Activated CD4-positive, alpha-beta T cell treated with anti-CD3 and anti-CD28 coated beads for 4 hours (primary cell): Measurements from ENCODE around the gene NR2F1.

Experiments used
- DNase-seq, 2 donors: peaks; one replicate each; pipeline ENCODE4 v3.0.0-alpha.2; 2020

NR2F1 gene

GRCh38 chr5:93591323-93591945, 8.4 kb downstream of the NR2F1 start:
- no peak for DNase-seq

DNA sequence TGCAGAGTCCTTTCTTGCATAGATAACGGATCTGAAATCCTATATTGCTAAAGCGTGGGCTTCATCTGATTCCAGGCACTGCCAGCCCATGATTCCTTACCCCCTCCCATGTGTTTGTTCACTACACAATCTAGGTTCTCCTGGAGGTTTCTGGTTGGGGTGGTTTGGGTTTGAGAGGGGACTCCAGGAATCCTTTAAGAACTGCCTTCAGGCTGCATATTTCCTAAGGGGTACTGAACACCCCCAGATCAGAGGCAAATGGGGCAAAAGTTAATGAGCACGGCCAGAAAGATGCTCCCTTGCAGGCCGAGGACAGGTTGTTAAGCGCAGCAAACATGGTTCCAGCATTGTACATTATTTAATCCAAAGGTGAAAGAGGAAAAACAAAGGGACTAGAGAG, 9.9 kb downstream of the NR2F1 start:
- DNase-seq = no peak

- no peak for DNase-seq
These were observed 10.6 kb downstream of the NR2F1 start for GRCh38 chr5:93593476-93594131.

DNA sequence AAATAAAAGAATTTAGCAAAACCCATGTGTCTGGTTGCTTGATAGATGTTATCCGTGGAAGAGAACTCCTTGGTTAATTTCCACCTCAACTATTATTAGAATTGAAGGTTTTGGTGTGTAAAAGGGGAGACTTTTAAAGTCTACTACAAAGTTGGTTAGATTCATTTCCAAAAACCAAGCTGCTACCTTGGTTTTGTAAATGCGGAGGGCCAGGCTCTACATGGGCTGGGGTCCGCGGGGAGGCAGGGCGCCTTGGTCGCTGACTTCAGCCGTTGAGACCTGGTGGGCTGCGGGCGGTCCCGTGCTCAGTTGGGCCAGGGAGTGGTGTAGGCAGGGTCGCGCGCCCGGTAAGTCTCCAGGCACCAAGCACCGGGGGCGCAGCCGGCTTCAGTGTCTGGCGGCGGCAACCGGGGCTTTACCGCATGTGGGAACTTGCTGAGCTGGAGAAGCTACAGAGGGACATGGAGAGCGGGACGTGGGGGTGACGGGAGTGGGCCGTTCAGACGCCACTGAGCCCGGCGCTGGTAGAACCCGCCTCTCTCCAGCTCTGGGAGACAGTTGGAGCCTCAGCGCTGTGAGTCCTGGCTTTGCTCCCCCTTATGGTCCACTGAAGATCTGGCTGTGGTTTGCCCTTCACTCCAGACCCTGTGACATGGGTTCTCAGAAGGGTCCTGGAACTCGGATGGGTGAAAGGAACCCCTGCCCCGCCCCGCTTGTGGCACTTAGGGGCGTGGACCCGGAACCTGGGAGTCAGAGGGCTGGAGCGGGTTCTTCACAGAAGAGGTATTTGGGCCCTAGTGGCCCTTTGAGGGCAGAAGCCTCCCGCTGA, 11.8 kb downstream of the NR2F1 start:
- no peak for DNase-seq

GRCh38 chr5:93595420-93596147, 12.6 kb downstream of the NR2F1 start:
- DNase-seq = no peak

DNA sequence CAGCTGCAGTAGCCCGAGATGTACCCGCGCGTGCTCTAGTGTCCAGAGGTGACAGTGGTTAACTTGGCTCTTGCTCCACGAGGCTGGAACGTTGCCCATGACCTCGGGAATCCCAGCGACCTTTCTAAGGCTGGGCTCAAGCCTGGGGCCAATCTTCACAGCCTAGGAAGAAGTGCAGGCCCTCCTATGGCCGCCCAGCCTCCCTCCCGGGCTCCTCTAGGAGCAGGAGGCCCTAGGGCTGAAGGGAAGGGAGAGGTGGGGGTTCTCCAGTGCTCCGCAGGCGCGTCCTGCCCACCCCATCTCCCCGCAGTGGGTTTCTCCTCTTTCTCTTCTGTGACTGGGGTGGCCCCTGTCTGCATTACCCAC, 13.3 kb downstream of the NR2F1 start:
- no peak for DNase-seq

DNA sequence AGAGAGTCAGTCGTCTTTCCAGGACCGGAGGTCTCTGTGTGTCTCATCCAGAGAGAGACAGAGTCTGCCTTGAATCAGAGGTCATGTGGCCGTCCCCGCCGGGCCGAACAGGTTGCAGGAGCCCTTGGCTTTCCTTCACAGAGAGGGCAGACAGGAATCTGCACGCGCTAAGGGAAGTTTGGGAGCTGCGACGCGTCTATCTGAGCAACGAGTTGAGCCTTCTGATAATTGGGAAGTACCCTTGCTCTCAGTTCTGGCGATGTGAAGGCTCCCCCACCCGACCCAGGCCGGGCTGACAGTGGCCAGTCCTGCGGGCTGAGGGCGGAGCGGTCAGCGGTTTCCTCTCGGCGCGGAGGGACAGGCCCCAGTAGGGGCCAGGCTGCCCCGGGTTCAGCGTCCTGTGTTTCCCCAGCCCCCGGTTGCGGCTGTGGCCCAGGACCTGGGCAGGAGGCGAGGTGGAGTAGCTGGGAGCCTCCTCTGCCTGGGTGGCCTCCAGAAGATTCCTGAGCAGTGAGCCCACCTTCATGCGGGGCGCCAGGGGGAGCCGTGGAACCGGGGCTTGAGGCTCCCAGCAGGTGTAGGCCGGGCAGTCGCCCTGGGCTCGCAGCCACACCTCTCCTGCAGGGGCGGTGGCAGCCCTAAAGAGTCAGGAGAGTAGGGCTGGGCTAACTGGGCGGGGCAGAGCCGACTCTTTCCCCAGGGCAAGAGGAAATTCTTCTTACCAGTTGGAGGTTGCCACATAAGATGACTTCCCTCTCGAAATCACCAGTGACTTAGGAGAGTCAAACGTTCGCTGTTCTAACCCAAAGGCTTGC, 13.9 kb downstream of the NR2F1 start:
- DNase-seq = no peak

GRCh38 chr5:93598091-93599000, 15.3 kb downstream of the NR2F1 start:
- DNase-seq = no peak

- DNase-seq = no peak
These were observed 16.0 kb downstream of the NR2F1 start for GRCh38 chr5:93599001-93599379.

GRCh38 chr5:93599399-93600120, 16.5 kb downstream of the NR2F1 start:
- no peak for DNase-seq

DNA sequence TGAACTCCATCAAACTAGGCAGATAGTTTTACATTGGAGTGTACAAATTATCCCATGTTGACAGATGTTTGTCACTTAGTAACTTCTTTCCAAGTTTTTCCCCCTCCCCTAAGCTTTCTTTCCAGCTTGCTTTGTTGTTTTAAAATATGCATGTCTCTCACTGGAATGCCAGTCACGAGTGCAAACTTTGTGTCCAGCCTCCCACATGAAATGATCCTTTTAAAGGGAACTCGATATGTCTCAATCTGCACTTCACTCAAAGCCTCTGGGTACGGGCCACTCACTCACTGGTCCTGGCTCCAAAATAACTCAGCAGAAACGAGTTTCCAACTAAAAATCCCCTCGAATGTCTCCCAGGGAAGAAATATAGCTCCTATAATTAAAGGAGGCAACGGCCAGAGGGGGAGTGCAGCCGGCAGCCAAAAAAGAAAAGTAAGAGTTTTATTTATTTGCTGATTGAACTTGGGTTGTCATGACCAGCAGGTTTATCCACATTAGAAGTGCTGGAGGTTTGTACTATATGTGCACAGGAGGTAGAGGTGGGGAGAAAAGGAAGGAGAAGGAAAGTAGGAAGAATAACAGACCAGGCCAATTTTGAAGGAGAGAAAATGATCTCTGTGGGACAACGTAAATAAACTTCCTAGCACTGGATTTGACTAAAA, 17.5 kb downstream of the NR2F1 start:
- no peak for DNase-seq

GRCh38 chr5:93601071-93601801, 18.2 kb downstream of the NR2F1 start:
- no peak for DNase-seq

DNA sequence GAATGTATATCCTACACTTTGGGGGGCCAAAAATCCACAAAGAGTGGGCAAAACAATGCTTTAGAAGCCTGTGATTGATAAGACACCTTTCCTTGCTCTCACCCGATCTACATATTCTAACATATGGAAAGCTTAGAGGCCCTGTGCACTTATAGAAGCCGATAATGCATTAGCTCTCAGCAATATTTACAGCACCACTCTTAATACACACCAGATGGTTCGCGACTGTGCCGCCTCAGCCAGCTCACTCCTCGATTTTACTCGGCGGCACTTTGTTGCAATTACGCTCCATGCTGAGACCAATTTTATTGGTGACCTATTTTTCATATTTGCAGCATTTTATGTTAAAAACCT, 18.8 kb downstream of the NR2F1 start:
- no peak for DNase-seq

GRCh38 chr5:93602241-93603077, 19.4 kb downstream of the NR2F1 start:
- DNase-seq = no peak

GRCh38 chr5:93603078-93603792, 20.2 kb downstream of the NR2F1 start:
- no peak for DNase-seq

DNA sequence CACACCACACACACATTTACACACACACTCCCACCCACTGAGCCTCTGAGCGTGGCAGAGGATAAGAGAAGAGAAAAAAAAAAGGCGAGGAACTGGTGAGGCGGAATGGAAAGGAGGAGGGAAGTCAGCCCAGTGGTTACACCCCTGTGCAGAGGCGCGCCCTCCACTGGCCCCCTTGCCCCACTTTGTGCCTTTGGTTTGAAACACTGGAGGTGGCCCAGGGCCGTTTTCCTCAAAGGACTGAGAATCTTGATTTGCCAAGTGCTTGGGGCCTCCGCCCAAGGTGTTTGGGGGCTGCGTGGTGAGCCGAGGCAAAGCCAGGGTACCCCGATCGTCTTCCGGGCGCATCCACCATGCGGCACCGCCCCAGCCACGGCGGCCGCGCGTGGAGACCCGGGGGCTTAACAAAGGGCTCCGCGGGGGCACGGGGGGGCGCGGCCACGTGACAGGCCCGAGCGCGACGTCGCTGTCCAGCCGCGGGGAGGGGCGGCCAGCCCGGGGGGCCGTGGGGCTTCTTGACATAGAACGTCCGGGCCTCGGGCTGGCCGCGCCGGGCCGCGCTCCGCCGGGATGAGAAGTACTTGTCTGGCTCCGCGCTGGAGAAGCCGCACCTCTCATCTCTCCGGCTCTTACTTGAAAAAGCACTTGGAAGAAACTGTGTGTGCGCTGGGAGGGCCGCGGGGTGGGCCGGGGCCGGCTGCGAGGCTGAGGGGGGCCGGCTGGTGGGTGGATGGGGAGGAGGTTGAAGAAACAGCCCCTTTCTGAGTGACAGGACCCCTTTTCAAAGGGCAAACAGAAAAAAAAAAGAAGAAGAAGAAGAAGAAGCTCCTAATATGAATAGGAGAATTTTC, 21.0 kb downstream of the NR2F1 start:
- no peak for DNase-seq
